CD4-positive, alpha-beta T cell treated with Interleukin-17A for 1 hour (primary cell): Measurements from ENCODE around the gene ZBTB7B.
"Not testable (repeated sequence)": the region's sequence is repeated elsewhere in the genome, so short reads cannot be mapped to it uniquely, and the experiment has no call there.

Experiments used
- DNase-seq: peaks from one replicate; pipeline ENCODE4 v3.0.0-alpha.2; 2020

ZBTB7B gene

DNA sequence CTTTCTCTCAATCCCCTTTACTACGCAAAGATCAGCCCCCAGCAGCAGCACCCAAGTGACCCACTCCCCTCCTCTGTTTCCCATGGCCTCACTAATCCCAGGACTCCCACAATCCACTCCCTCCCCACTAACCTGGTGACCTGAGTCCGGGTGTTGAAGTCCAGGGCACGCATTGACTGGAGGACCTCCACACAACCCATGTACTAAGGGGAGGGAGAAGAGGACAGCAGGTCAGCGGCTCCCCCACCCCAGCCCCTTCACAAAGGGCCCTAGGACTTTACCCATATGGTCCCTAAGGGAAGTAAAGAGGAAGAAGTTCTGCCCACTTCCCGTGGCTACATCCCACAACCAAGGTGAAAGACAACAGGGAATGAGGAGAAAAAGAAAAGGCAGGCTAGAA lies 33.4 kb upstream of the ZBTB7B start:
- DNase-seq: no peak

GRCh38 chr1:154969860-154970452 lies 32.6 kb upstream of the ZBTB7B start:
- no peak for DNase-seq

- peak; percentile 37 for DNase-seq
Observed at GRCh38 chr1:154970631-154971340, 31.8 kb upstream of the ZBTB7B start, which contains the start of gene SHC1. Gene SHC1, minus strand, starts transcription at chr1:154970747. Its CDS starts 221 bp downstream, at chr1:154970526.

- no peak for DNase-seq
Observed at GRCh38 chr1:154971341-154971998, 31.1 kb upstream of the ZBTB7B start.

- DNase-seq: no peak
Observed at GRCh38 chr1:154972213-154972516, 30.4 kb upstream of the ZBTB7B start.

- DNase-seq: no peak
Observed at GRCh38 chr1:154972517-154973343, 29.9 kb upstream of the ZBTB7B start.

DNA sequence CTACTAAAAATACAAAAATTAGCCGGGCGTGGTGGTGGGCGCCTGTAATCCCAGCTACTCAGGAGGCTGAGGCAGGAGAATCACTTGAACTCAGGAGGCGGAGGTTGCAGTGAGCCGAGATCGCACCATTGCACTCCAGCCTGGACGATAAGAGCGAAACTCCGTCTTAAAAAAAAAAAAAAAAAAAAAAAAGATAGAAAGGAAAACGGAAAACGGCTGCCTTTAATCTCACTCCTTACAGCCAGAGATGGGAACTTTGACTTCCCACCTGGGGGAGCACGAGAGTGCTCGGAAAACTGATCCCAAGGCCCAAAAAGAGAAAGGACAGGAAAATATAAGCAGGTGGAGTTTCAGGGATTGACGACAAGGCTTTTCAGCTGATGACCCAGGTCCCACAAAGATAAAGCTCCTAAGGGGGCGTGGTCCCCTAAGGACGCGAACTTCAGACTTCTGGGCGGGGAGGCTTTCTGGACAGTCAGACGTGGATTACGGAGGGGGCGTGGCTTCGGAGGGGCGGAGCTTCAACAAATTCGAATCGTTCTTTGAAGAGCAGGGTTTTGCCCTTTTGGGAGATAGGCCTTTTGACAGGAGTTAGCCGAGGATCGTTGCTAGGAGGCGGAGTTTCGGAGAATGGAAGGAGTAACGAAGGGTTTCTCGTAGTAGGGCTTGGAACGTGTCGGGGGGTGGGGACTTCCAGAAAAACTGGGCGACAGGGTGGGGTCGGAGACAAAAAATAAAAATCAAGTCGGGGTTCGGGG lies 29.1 kb upstream of the ZBTB7B start:
- peak; percentile 96 for DNase-seq

DNA sequence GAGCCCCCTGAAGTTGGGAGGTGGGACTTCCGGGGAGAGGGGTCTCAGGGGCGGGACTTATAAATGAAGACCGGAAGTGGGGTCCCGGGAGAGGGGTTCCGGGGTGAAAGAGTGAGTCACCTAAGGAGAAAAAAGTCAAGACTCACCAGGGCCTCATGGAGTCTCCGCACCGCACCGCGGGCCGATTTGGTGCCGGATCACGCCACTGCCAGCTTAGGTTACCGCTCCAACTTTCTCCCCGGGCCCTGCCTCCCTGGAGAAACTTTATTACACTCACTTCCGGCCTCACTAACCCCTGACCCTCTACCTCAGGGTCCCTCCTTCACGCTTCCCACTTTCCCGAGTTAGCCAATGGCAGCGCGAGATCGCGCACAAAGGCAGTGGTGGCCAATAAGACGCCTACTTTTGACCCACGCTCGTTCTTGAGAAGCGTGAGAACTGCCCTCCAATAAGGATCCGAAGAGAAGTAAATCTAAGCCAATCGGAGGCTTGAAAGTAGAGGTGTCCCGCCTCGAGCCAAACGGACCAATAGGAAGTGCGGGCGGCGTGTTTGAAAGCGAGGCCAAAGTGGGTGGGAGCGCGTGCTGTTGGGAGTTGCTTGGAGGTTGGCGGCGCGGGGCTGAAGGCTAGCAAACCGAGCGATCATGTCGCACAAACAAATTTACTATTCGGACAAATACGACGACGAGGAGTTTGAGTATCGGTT lies 28.3 kb upstream of the ZBTB7B start, which contains the start of gene CKS1B:
Gene CKS1B (plus strand): TSS at position 580 of the 706 bp plus-strand sequence. CDS start 65 bp downstream, at position 645.
- peak; percentile 100 for DNase-seq

DNA sequence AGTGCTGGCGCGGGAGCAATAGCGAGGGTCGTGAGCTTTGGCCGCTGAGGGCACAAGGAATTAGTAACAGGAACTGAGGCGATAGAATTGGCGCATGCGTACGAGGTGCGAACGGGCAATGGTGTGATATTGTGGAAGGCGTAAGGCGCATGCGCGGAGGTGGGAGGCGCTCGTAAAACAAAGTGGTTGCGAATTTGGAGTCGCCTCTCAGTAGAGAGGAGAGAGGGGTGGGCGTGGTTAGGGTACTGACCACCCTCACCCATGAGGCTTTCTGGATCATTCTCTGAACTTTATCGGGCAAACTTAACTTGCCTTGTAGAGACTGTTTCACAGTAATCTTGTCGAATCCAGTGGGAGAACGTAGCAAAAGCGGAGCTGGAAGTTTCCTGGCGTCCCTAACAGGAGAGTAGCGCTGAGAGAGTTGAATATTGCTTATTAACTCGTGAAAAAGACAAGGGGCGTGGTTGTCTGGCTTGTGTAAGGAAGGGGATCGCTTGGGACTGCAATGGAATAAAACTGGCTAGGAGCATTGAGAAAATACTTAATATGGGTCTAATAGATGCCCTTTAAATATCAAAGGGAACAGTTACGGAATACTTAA lies 27.7 kb upstream of the ZBTB7B start:
- peak; percentile 96 for DNase-seq

- DNase-seq: peak; percentile 65
Observed at GRCh38 chr1:154975409-154976059, 27.1 kb upstream of the ZBTB7B start.

GRCh38 chr1:154977762-154978161 lies 24.8 kb upstream of the ZBTB7B start:
- not testable (repeated sequence) for DNase-seq

DNA sequence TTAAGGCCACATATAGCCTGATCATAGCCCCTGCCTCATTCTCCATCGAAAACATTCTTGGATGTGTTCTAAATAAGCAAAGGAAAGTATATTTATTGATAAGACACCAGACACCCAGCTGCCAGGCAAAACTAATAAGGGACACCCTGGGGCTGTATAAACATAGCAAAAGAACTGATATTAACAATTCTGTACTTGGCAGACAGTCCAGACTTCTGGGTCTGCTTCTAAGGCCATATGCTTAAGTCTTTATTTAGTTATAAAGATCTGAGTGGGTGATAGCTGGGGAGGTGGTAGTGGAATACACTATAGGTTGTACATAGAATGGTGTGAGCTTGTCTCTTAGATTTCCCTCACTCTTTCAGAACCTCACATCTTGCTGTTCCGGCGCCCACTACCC lies 24.2 kb upstream of the ZBTB7B start:
- DNase-seq: no peak

GRCh38 chr1:154982341-154982740 lies 20.3 kb upstream of the ZBTB7B start:
- DNase-seq: no peak

- peak; percentile 99 for DNase-seq
Observed at GRCh38 chr1:154982897-154983648, 19.5 kb upstream of the ZBTB7B start, which contains the start of gene FLAD1. Gene FLAD1, plus strand, starts transcription at chr1:154983344. Its CDS starts 351 bp downstream, at chr1:154983695.

DNA sequence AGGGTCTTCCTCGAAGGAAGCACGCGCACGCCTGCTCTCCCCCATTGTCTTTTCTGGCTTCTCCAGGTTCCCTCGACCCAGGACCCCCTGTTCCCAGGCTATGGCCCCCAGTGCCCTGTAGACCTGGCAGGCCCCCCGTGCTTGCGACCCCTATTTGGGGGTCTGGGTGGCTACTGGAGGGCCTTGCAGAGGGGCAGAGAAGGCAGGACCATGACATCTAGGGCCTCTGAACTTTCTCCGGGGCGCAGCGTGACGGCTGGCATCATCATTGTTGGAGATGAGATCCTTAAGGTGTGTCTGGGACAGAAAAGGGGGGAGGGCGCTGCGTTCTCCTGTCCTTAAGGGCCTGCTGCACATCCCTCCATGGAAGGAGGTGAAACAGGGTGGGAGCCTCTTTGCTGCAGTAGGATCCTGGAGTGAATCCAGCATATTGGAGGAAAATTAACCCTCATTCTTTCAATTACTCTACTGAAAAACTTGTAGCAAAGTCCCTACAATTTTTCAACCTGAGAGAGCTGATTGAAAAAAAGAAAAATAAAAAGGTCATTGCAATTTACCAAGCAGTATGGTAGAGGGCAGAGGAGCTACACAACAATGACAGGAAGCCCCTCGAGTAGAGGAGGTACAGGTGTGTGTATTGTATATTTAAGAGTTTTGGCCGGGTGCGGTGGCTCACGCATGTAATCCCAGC lies 18.7 kb upstream of the ZBTB7B start:
- no peak for DNase-seq

- not testable (repeated sequence) for DNase-seq
Observed at GRCh38 chr1:154986736-154987135, 15.9 kb upstream of the ZBTB7B start.

DNA sequence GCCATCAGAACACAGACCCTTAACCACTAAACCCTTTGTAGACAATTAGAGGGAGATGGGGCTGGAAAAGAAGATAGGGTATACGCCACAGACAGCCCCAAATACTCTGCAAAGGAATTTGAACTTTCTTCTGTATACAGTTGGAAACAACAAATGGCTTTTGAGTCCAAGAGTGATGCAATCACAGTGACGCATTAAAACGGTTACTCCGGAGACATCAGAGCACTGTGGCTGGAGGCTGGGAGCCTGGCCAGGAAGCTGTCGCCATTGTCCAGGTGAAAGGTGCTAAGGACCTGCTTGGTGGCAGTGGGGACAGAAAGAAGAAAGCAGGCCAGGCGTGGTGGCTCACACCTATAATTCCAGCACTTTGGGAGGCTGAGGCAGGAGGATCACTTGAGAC lies 15.3 kb upstream of the ZBTB7B start:
- no peak for DNase-seq

DNA sequence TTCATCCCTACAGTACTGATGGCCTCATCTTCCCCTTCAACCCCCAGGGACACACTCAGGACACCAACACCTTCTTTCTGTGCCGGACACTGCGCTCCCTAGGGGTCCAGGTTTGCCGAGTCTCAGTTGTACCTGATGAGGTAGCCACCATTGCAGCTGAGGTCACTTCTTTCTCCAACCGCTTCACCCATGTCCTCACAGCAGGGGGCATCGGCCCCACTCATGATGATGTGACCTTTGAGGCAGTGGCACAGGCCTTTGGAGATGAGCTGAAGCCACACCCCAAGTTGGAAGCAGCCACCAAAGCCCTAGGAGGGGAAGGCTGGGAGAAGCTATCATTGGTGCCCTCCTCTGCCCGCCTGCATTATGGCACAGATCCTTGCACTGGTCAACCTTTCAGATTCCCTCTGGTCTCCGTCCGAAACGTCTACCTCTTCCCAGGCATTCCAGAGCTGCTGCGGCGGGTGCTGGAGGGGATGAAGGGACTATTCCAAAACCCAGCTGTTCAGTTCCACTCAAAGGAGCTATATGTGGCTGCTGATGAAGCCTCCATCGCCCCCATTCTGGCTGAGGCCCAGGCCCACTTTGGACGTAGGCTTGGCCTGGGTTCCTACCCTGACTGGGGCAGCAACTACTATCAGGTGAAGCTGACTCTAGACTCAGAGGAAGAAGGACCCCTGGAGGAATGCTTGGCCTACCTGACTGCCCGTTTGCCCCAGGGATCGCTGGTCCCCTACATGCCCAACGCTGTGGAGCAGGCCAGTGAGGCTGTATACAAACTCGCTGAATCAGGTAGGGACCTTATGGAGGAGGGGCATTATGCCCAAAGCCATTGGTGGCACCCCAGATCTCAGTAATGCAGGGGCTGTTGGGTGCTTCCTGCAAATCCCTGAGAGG lies 14.3 kb upstream of the ZBTB7B start:
- DNase-seq: no peak
